ENCODE results near the gene TAF6L. TPM values are rescaled to one million over a fixed set of nuclear protein-coding genes. Genes with fewer than 3 reads are reported as not detected.
"Not testable (repeated sequence)": the region's sequence is repeated elsewhere in the genome, so short reads cannot be mapped to it uniquely, and the experiment has no call there.

Gene TAF6L
- polyA plus RNA-seq, 1 donor (not counting 4 experiments of a cell fraction or from before 2014, with no cell fraction given), result 14.7 TPM

DNA sequence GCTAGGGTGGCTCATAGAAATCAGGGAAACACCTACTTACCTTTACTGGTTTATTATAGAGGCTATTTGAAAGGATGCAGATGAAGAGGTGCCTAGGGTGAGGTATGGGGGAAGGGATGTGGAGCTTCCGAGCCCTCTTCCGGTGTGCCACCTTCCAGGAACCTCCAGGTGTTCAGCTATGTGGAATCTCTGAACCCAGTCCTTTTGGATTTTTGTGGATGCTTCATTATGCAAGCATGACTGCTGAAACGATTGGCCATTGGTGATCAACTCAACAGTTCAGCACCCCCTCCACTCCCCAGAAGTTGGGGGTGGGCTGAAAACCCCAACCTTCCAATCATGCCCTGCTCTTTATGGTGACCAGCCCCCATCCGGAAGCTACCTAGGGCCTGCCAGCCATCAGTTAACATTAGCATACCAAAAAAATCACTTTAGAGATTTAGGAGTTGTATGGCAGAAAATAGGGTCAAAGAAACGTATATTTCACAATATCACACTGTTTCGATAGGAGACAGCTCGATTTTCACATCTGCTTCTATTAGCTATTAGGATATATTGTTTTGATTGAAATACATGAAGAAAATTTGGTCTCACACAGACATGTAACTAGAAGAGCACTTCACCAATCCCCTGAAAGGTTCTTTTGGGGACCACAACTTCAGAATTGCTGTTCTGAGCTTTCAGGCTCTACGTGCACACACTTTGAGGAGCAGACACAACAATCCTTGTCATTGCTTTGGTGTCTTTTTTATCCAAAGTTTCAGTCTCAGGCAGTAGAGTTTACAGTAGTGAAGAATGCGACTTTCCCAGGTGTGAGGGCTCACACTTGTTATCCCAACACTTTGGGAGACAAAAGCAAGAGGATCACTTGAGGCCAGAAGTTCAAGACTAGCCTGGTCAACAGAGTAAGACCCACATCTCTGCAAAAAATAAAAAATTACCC lies 13.1 kb upstream of the TAF6L start:
- Histone ChIP-seq H3K27me3 (ENCODE audit: control insufficient read depth, extremely low read depth, insufficient read depth, low read length) (no peaks in the 10 kb centered on the region), H3K79me2 (ENCODE audit: control insufficient read depth, insufficient read depth, low read length) (peaks cover 16% of the 10 kb centered on the region), H3K4me1 (ENCODE audit: control insufficient read depth, extremely low read depth, insufficient read depth, low read length) (peaks cover 20% of the 10 kb centered on the region), H3K9me3 (ENCODE audit: control insufficient read depth, low read depth, low read length) (no peaks in the 10 kb centered on the region), H2AFZ (ENCODE audit: control insufficient read depth, low read length) (no peak overlapping the region), H3K4me2 (ENCODE audit: control insufficient read depth, extremely low read depth, insufficient read depth, low read depth, low read length) (no peak overlapping the region), H3K9ac (ENCODE audit: control insufficient read depth, extremely low read depth, insufficient read depth, low read length) (no peak overlapping the region), H4K20me1 (ENCODE audit: control insufficient read depth, extremely low read depth, insufficient read depth, low read length) (no peaks in the 10 kb centered on the region), H3K36me3 (ENCODE audit: control insufficient read depth in 2 of 2, extremely low read depth in 1 of 2, insufficient read depth in 2 of 2, low read length in 2 of 2) (peaks cover 2% of the 10 kb centered on the region in 2 experiments), H3K4me3 (ENCODE audit: control insufficient read depth in 2 of 3, extremely low read depth in 1 of 3, insufficient read depth in 2 of 3, low read depth in 1 of 3, low read length in 3 of 3) (no peak overlapping the region), H3K9me1 (ENCODE audit: control insufficient read depth, extremely low read depth, insufficient read depth, low read length) (peaks cover 2% of the 10 kb centered on the region), H3K27ac (ENCODE audit: control insufficient read depth, insufficient read depth, low read length) (no peak overlapping the region)
- FAIRE-seq, result no peak
- no peak for DNase-seq (ENCODE audit: low read depth, low spot score)
- dilution Hi-C loops (cut with MboI; ENCODE audit: extremely low pct_ligation_motif_present, low sequenced_read_pairs), result no loop called here
- TF ChIP-seq, protein P1, sequence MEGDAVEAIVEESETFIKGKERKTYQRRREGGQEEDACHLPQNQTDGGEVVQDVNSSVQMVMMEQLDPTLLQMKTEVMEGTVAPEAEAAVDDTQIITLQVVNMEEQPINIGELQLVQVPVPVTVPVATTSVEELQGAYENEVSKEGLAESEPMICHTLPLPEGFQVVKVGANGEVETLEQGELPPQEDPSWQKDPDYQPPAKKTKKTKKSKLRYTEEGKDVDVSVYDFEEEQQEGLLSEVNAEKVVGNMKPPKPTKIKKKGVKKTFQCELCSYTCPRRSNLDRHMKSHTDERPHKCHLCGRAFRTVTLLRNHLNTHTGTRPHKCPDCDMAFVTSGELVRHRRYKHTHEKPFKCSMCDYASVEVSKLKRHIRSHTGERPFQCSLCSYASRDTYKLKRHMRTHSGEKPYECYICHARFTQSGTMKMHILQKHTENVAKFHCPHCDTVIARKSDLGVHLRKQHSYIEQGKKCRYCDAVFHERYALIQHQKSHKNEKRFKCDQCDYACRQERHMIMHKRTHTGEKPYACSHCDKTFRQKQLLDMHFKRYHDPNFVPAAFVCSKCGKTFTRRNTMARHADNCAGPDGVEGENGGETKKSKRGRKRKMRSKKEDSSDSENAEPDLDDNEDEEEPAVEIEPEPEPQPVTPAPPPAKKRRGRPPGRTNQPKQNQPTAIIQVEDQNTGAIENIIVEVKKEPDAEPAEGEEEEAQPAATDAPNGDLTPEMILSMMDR (optimal IDR thresholded peaks at IDR 0.05 in 1 of 3, IDR thresholded peaks at IDR 0.05 in 1 of 3, conservative IDR thresholded peaks at IDR 0.05 in 1 of 3; ENCODE audit: extremely low read depth in 1 of 3, insufficient read depth in 2 of 3, low read length in 3 of 3), result no peak
- no peak for TF ChIP-seq EZH2 (IDR thresholded peaks at IDR 0.05; ENCODE audit: low read length)

DNA sequence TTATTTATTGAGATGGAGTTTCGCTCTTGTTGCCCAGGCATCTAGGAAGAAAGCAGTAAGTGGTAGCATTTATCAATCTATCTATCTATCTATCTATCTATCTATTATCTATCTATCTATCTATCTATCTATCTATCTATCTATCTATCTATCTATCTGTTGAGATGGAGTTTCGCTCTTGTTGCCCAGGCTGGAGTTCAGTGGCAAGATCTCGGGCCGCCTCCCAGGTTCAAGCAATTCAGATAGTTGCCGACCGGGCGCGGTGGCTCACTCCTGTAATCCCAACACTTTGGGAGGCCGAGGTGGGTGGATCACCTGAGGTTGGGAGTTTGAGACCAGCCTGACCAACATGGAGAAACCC lies 10.3 kb upstream of the TAF6L start:
- H3K27me3 ChIP-seq (ENCODE audit: control insufficient read depth, extremely low read depth, insufficient read depth, low read length); H3K36me3 ChIP-seq (ENCODE audit: control insufficient read depth in 2 of 2, extremely low read depth in 1 of 2, insufficient read depth in 2 of 2, low read length in 2 of 2); DNase-seq (ENCODE audit: low read depth, low spot score); dilution Hi-C loops (cut with MboI; ENCODE audit: extremely low pct_ligation_motif_present, low sequenced_read_pairs); H3K27ac ChIP-seq (ENCODE audit: control insufficient read depth, insufficient read depth, low read length); H3K9me3 ChIP-seq (ENCODE audit: control insufficient read depth, low read depth, low read length); H4K20me1 ChIP-seq (ENCODE audit: control insufficient read depth, extremely low read depth, insufficient read depth, low read length); H3K9me1 ChIP-seq (ENCODE audit: control insufficient read depth, extremely low read depth, insufficient read depth, low read length); H3K9ac ChIP-seq (ENCODE audit: control insufficient read depth, extremely low read depth, insufficient read depth, low read length); H3K4me3 ChIP-seq (ENCODE audit: control insufficient read depth in 2 of 3, extremely low read depth in 1 of 3, insufficient read depth in 2 of 3, low read depth in 1 of 3, low read length in 3 of 3); H2AFZ ChIP-seq (ENCODE audit: control insufficient read depth, low read length); FAIRE-seq: not testable (repeated sequence)
- H3K4me2 ChIP-seq (ENCODE audit: control insufficient read depth, extremely low read depth, insufficient read depth, low read depth, low read length), result peak overlapping the region; percentile 22
- peaks cover 11% of the 10 kb centered on the region for H3K4me1 ChIP-seq (ENCODE audit: control insufficient read depth, extremely low read depth, insufficient read depth, low read length)
- peaks cover 13% of the 10 kb centered on the region for H3K79me2 ChIP-seq (ENCODE audit: control insufficient read depth, insufficient read depth, low read length)

Measured in keratinocyte (primary cell).